ENCODE data around the gene TMEM132D. TPM values are rescaled to one million over a fixed set of nuclear protein-coding genes. Genes with fewer than 3 reads are reported as not detected.

Gene TMEM132D
- total RNA-seq, 1 donor from 2014 or later, result 15.2 TPM

DNA sequence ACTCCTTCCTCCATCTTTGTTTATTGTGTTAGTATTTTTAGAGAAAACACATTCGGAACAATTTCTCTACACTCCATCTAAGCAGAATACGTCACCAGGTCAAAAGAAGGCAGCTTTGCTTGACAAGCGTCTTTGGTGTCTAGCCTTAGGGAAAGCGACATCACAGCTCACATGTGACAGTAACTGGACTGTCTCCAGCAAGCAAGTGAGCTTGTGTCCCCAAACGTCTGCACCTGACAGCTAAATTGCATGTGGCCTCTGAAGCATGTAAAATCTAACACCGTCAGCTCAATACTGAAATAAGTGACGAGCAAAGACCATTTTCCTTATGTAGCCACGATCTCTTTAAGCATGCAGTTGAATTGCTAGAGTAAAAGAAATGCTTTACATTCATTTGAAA is 540.8 kb downstream of the TMEM132D start:
- H3K36me3 Mint-ChIP-seq (ENCODE audit: unreplicated experiment), result no peaks in the 10 kb centered on the region
- no peaks in the 10 kb centered on the region for H3K27me3 Mint-ChIP-seq (ENCODE audit: unreplicated experiment)
- no peak overlapping the region for H3K27ac Mint-ChIP-seq (ENCODE audit: unreplicated experiment)
- TF ChIP-seq CTCF (IDR thresholded peaks at IDR 0.05), result no peak
- H3K4me3 Mint-ChIP-seq (ENCODE audit: unreplicated experiment), result no peak overlapping the region
- no peak for DNase-seq (ENCODE audit: extremely low spot score, unreplicated experiment)
- H3K4me1 Mint-ChIP-seq (ENCODE audit: unreplicated experiment), result peaks cover 1% of the 10 kb centered on the region
- H3K9me3 Mint-ChIP-seq (ENCODE audit: unreplicated experiment), result peaks cover 15% of the 10 kb centered on the region

DNA sequence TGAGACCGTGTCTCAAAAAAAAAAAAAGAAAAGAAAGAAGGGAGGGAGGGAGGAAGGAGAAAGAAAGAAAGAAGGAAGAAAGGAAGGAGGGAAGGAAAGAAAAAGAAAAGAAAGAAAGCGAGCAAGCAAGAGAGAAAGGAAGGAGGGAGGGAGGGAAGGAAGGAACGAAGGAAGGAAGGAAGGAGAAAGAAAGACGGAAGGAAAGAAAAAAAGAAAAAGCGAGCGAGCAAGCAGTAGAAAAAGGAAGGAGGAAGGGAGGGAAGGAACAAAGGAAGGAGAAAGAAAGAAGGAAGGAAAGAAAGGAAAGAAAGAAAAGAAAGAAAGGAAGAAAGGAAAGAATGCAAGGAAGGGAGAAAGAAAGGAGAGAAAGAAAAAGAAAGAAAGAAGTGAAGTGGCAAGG is 546.6 kb downstream of the TMEM132D start:
- Mint-ChIP-seq H3K36me3 (ENCODE audit: unreplicated experiment) (no peaks in the 10 kb centered on the region), H3K4me1 (ENCODE audit: unreplicated experiment) (no peaks in the 10 kb centered on the region)

DNA sequence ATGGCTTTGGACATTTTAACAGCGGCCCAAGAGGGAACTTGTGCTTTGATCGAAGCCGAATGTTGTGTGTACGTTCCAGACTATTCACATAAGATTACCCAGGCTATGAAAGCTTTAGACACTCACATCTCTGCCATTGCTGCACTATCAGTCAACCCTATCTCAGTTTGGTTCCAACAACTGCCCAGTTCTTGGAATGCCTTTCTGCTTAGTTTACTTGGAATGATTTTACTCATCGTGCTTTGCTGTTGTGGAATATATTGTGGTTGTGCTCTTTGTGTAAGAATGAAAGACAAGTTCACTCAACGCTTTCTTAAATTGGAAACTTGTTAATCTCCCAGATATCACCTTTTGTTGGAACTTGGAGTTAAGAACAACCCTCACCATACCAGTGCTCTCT is 552.3 kb downstream of the TMEM132D start:
- H3K4me3 Mint-ChIP-seq (ENCODE audit: unreplicated experiment), result no peak overlapping the region
- H3K9me3 Mint-ChIP-seq (ENCODE audit: unreplicated experiment), result peaks cover 11% of the 10 kb centered on the region
- TF ChIP-seq CTCF (IDR thresholded peaks at IDR 0.05), result no peak
- H3K27ac Mint-ChIP-seq (ENCODE audit: unreplicated experiment), result no peak overlapping the region
- no peaks in the 10 kb centered on the region for H3K36me3 Mint-ChIP-seq (ENCODE audit: unreplicated experiment)
- H3K4me1 Mint-ChIP-seq (ENCODE audit: unreplicated experiment), result no peaks in the 10 kb centered on the region
- no peak for DNase-seq (ENCODE audit: extremely low spot score, unreplicated experiment)
- H3K27me3 Mint-ChIP-seq (ENCODE audit: unreplicated experiment), result no peaks in the 10 kb centered on the region

More for the DNA sequence above, 546.6 kb downstream of the TMEM132D start:
- Mint-ChIP-seq H3K27ac (ENCODE audit: unreplicated experiment) (no peak overlapping the region), H3K4me3 (ENCODE audit: unreplicated experiment) (no peak overlapping the region), H3K27me3 (ENCODE audit: unreplicated experiment) (no peaks in the 10 kb centered on the region), H3K9me3 (ENCODE audit: unreplicated experiment) (peaks cover 7% of the 10 kb centered on the region)
- no peak for DNase-seq (ENCODE audit: extremely low spot score, unreplicated experiment)
- no peak for TF ChIP-seq CTCF (IDR thresholded peaks at IDR 0.05)

DNA sequence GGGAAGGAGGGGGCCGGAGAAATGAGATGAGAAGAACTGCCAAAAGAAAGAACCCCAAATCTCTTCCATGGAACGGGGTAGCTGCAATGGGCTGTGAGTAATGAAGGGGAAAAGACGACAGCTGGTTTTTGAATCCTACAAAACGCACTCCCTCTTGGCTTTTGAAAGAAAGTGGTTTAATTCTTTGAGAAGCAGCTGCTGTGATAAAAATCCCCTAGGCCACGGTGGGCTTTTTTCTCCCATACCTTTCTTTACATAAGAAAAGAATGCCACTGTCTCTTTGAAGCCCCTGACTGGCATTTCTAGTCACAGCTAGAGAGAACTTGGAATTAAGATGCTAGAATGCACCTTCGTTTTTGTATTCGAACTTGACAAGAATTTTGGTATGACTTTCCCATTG is 564.5 kb downstream of the TMEM132D start:
- Mint-ChIP-seq H3K27ac (ENCODE audit: unreplicated experiment) (no peak overlapping the region), H3K27me3 (ENCODE audit: unreplicated experiment) (no peaks in the 10 kb centered on the region), H3K36me3 (ENCODE audit: unreplicated experiment) (no peaks in the 10 kb centered on the region), H3K4me1 (ENCODE audit: unreplicated experiment) (no peaks in the 10 kb centered on the region), H3K9me3 (ENCODE audit: unreplicated experiment) (peaks cover 8% of the 10 kb centered on the region), H3K4me3 (ENCODE audit: unreplicated experiment) (no peak overlapping the region)
- no peak for DNase-seq (ENCODE audit: extremely low spot score, unreplicated experiment)
- no peak for TF ChIP-seq CTCF (IDR thresholded peaks at IDR 0.05)

DNA sequence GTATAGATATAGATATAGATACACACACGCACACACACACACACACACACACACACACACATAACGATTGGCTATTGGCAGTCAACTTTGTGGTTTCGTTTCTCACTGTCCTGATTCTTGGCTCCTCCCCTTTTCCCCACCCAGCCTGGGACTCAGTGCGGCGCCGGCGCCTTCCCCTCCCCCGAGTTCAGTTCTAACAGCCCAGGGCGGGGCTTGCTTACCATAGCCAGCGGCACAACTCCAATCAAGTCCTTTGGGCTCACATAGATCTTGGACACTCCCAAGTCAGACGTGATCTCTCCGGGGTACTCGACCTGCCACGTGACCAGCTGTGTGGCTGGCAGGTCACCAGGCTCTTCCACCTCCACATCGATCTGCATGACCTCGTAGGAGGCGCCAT is 566.4 kb downstream of the TMEM132D start:
- Mint-ChIP-seq H3K27me3 (ENCODE audit: unreplicated experiment) (no peaks in the 10 kb centered on the region), H3K36me3 (ENCODE audit: unreplicated experiment) (no peaks in the 10 kb centered on the region), H3K4me3 (ENCODE audit: unreplicated experiment) (no peak overlapping the region), H3K9me3 (ENCODE audit: unreplicated experiment) (peaks cover 13% of the 10 kb centered on the region), H3K4me1 (ENCODE audit: unreplicated experiment) (no peaks in the 10 kb centered on the region), H3K27ac (ENCODE audit: unreplicated experiment) (no peak overlapping the region)
- DNase-seq (ENCODE audit: extremely low spot score, unreplicated experiment), result no peak
- TF ChIP-seq CTCF (IDR thresholded peaks at IDR 0.05), result no peak
